Activated CD4-positive, alpha-beta T cell treated with anti-CD3 and anti-CD28 coated beads for 36 hours (primary cell): ENCODE results near the gene MXD3. TPM values are rescaled to one million over a fixed set of nuclear protein-coding genes. Genes with fewer than 3 reads are reported as not detected.

ENCODE experiments used
- ATAC-seq: fragments of 200-7000 bp; cut with Tn5 transposase; one replicate; pipeline ENCODE4 v1.10.0; 2021; ENCODE audit warnings: mild to moderate bottlenecking, moderate library complexity
- CTCF ChIA-PET: fragments of 350-600 bp; sonication (Branson Sonifier 250); formaldehyde crosslinking; loops from one replicate; lab custom pipeline; 2021; ENCODE audit warnings: antibody characterized with exemption; lab: Charles Lee
- POLR2A ChIA-PET: fragments of 350-600 bp; sonication (Branson Sonifier 250); formaldehyde crosslinking; loops from one replicate; lab custom pipeline; 2021; ENCODE audit warnings: antibody characterized with exemption, inconsistent platforms; lab: Charles Lee
- DNase-seq: peaks from one replicate; pipeline ENCODE4 v3.0.0-alpha.2; 2020
- H3K27ac Mint-ChIP-seq: one replicate; pipeline ENCODE4 v1.8.0; 2021; ENCODE audit warnings: mixed read lengths
- H3K27me3 Mint-ChIP-seq: one replicate; pipeline ENCODE4 v1.8.0; 2021; ENCODE audit warnings: mixed read lengths
- H3K36me3 Mint-ChIP-seq: one replicate; pipeline ENCODE4 v1.8.0; 2021; ENCODE audit warnings: low read depth, mixed read lengths
- H3K4me1 Mint-ChIP-seq: one replicate; pipeline ENCODE4 v1.8.0; 2021; ENCODE audit warnings: mixed read lengths
- H3K4me3 Mint-ChIP-seq: one replicate; pipeline ENCODE4 v1.8.0; 2021; ENCODE audit warnings: mild to moderate bottlenecking, moderate library complexity, mixed read lengths
- H3K9me3 Mint-ChIP-seq: one replicate; pipeline ENCODE4 v1.8.0; 2021; ENCODE audit warnings: low read depth, mixed read lengths
- intact Hi-C, 2 experiments: fragments of 100-400 bp; cut with DNase I in 1 of 2; cut with micrococcal nuclease in 1 of 2; formaldehyde crosslinking; loops; one replicate each; pipeline versions ENCODE4 v1.14.2 to v1.15.1; 2022 to 2024; cut with DNase I, micrococcal nuclease
- total RNA-seq, 2 experiments: library from RNA; stranded (reverse); gene quantifications; one replicate each; pipeline ENCODE4 v1.2.3, GENCODE V29; 2021

The MXD3 gene
- total RNA-seq, 2 experiments from 2014 or later, result 21.3 to 27.2 TPM

GRCh38 chr5:177297922-177298321 is 13.8 kb downstream of the MXD3 start:
- no peaks in the 10 kb centered on the region for H3K9me3 Mint-ChIP-seq
- no peak for DNase-seq
- H3K4me1 Mint-ChIP-seq, result peaks cover 56% of the 10 kb centered on the region
- ChIA-PET CTCF (interaction anchor here (0.6 to 7.1 kb wide), 6 partner anchors 12 to 184 kb away, joined by 3 to 46 read pairs (median 6); no protein-coding TSS in a partner anchor), POLR2A (interaction anchor here (1.0 kb wide), 1 partner anchor 12 kb away, joined by 3 read pairs; no protein-coding TSS in a partner anchor)
- no peak overlapping the region for H3K4me3 Mint-ChIP-seq
- peaks cover 42% of the 10 kb centered on the region for H3K36me3 Mint-ChIP-seq
- no peak overlapping the region for H3K27ac Mint-ChIP-seq
- intact Hi-C loops, result no loop called here
- ATAC-seq, result no peak
- H3K27me3 Mint-ChIP-seq, result no peaks in the 10 kb centered on the region

- no peak overlapping the region for H3K4me3 Mint-ChIP-seq
- intact Hi-C loops, result no loop called here
- DNase-seq, result no peak
- H3K36me3 Mint-ChIP-seq, result peaks cover 48% of the 10 kb centered on the region
- H3K27me3 Mint-ChIP-seq, result no peaks in the 10 kb centered on the region
- CTCF ChIA-PET, result interaction anchor here (2.2 to 7.1 kb wide), 2 partner anchors 13 to 183 kb away, joined by 10 to 46 read pairs; no protein-coding TSS in a partner anchor
- no peak for ATAC-seq
- POLR2A ChIA-PET, result interaction anchor here (0.6 kb wide), 1 partner anchor 24 kb away, joined by 4 read pairs; no protein-coding TSS in a partner anchor
- peak overlapping the region; percentile 2 for H3K27ac Mint-ChIP-seq
- no peaks in the 10 kb centered on the region for H3K9me3 Mint-ChIP-seq
- H3K4me1 Mint-ChIP-seq, result peaks cover 46% of the 10 kb centered on the region
Observed at GRCh38 chr5:177296581-177296980, 15.1 kb downstream of the MXD3 start.

GRCh38 chr5:177295924-177296323 is 15.8 kb downstream of the MXD3 start:
- no peak for ATAC-seq
- H3K27me3 Mint-ChIP-seq, result no peaks in the 10 kb centered on the region
- no peaks in the 10 kb centered on the region for H3K9me3 Mint-ChIP-seq
- peaks cover 40% of the 10 kb centered on the region for H3K4me1 Mint-ChIP-seq
- H3K4me3 Mint-ChIP-seq, result no peak overlapping the region
- peaks cover 46% of the 10 kb centered on the region for H3K36me3 Mint-ChIP-seq
- intact Hi-C loops, result no loop called here
- POLR2A ChIA-PET, result no interaction called here
- no peak for DNase-seq
- CTCF ChIA-PET, result interaction anchor here (1.0 to 7.1 kb wide), 3 partner anchors 14 to 182 kb away, joined by 3 to 46 read pairs (median 10); partner anchors contain the start of gene MXD3
- peak overlapping the region; percentile 72 for H3K27ac Mint-ChIP-seq

- ChIA-PET CTCF (interaction anchor here (1.0 to 2.4 kb wide), 3 partner anchors 7 to 180 kb away, joined by 3 to 10 read pairs (median 6); partner anchors contain the start of gene MXD3), POLR2A (no interaction called here)
- intact Hi-C loops, result no loop called here
- ATAC-seq (no peak), DNase-seq (no peak)
- H3K9me3 Mint-ChIP-seq, result no peaks in the 10 kb centered on the region
- H3K4me1 Mint-ChIP-seq, result peaks cover 28% of the 10 kb centered on the region
- H3K27me3 Mint-ChIP-seq, result no peaks in the 10 kb centered on the region
- no peak overlapping the region for H3K27ac Mint-ChIP-seq
- H3K36me3 Mint-ChIP-seq, result peaks cover 48% of the 10 kb centered on the region
- H3K4me3 Mint-ChIP-seq, result no peak overlapping the region
Observed at GRCh38 chr5:177294632-177295031, 17.1 kb downstream of the MXD3 start.

GRCh38 chr5:177293819-177294581 is 17.7 kb downstream of the MXD3 start:
- Mint-ChIP-seq H3K4me1 (peaks cover 23% of the 10 kb centered on the region), H3K27me3 (no peaks in the 10 kb centered on the region), H3K4me3 (no peak overlapping the region), H3K36me3 (peaks cover 52% of the 10 kb centered on the region), H3K9me3 (no peaks in the 10 kb centered on the region), H3K27ac (no peak overlapping the region)
- DNase-seq (no peak), ATAC-seq (no peak)
- ChIA-PET CTCF (interaction anchor here (0.6 to 2.4 kb wide), 5 partner anchors 8 to 180 kb away, joined by 3 to 10 read pairs (median 3); partner anchors contain the start of genes PRELID1 and RAB24), POLR2A (no interaction called here)
- intact Hi-C loops, result no loop called here

GRCh38 chr5:177291735-177292134 is 20.0 kb downstream of the MXD3 start:
- Mint-ChIP-seq H3K9me3 (no peaks in the 10 kb centered on the region), H3K27me3 (no peaks in the 10 kb centered on the region), H3K36me3 (peaks cover 52% of the 10 kb centered on the region), H3K4me3 (no peak overlapping the region), H3K4me1 (peaks cover 16% of the 10 kb centered on the region), H3K27ac (no peak overlapping the region)
- no peak for DNase-seq
- CTCF ChIA-PET, result no interaction called here
- intact Hi-C loops, result no loop called here
- POLR2A ChIA-PET, result no interaction called here
- ATAC-seq, result no peak

GRCh38 chr5:177290816-177291596 is 20.7 kb downstream of the MXD3 start:
- Mint-ChIP-seq H3K4me3 (no peak overlapping the region), H3K27ac (no peak overlapping the region), H3K27me3 (no peaks in the 10 kb centered on the region), H3K9me3 (no peaks in the 10 kb centered on the region), H3K4me1 (peaks cover 9% of the 10 kb centered on the region), H3K36me3 (peaks cover 46% of the 10 kb centered on the region)
- DNase-seq (no peak), ATAC-seq (no peak)
- ChIA-PET CTCF (no interaction called here), POLR2A (no interaction called here)
- intact Hi-C loops, result no loop called here

GRCh38 chr5:177288191-177288590 is 23.5 kb downstream of the MXD3 start:
- no peaks in the 10 kb centered on the region for H3K27me3 Mint-ChIP-seq
- no peak for DNase-seq
- ChIA-PET POLR2A (no interaction called here), CTCF (no interaction called here)
- no peaks in the 10 kb centered on the region for H3K4me1 Mint-ChIP-seq
- ATAC-seq, result no peak
- H3K4me3 Mint-ChIP-seq, result no peak overlapping the region
- H3K27ac Mint-ChIP-seq, result no peak overlapping the region
- no peaks in the 10 kb centered on the region for H3K9me3 Mint-ChIP-seq
- intact Hi-C loops, result no loop called here
- peaks cover 37% of the 10 kb centered on the region for H3K36me3 Mint-ChIP-seq

GRCh38 chr5:177276886-177277285 is 34.8 kb downstream of the MXD3 start:
- Mint-ChIP-seq H3K4me1 (peaks cover 3% of the 10 kb centered on the region), H3K4me3 (no peak overlapping the region), H3K36me3 (peaks cover 32% of the 10 kb centered on the region), H3K9me3 (no peaks in the 10 kb centered on the region), H3K27ac (peak overlapping the region; percentile 70), H3K27me3 (no peaks in the 10 kb centered on the region)
- CTCF ChIA-PET, result interaction anchor here (0.6 kb wide), 1 partner anchor 249 kb away, joined by 3 read pairs; no protein-coding TSS in a partner anchor
- no peak for ATAC-seq
- DNase-seq, result no peak
- intact Hi-C loops, result loop anchor here in 1 of 2 experiments (10.0 kb wide), 1 partner anchor 162 kb away; no protein-coding TSS in a partner anchor
- POLR2A ChIA-PET, result interaction anchor here (0.6 kb wide), 1 partner anchor 65 kb away, joined by 3 read pairs; no protein-coding TSS in a partner anchor

GRCh38 chr5:177275883-177276282 is 35.8 kb downstream of the MXD3 start:
- ATAC-seq (no peak), DNase-seq (no peak)
- intact Hi-C loops, result loop anchor here in 1 of 2 experiments (10.0 kb wide), 1 partner anchor 161 kb away; no protein-coding TSS in a partner anchor
- POLR2A ChIA-PET, result no interaction called here
- H3K4me1 Mint-ChIP-seq, result peaks cover 3% of the 10 kb centered on the region
- H3K27me3 Mint-ChIP-seq, result no peaks in the 10 kb centered on the region
- no peaks in the 10 kb centered on the region for H3K9me3 Mint-ChIP-seq
- CTCF ChIA-PET, result interaction anchor here (0.6 kb wide), 2 partner anchors 41 to 578 kb away, joined by 3 read pairs; no protein-coding TSS in a partner anchor
- no peak overlapping the region for H3K27ac Mint-ChIP-seq
- H3K4me3 Mint-ChIP-seq, result no peak overlapping the region
- peaks cover 34% of the 10 kb centered on the region for H3K36me3 Mint-ChIP-seq

GRCh38 chr5:177271113-177271512 is 40.6 kb downstream of the MXD3 start:
- DNase-seq (no peak), ATAC-seq (no peak)
- POLR2A ChIA-PET, result interaction anchor here (0.5 kb wide), 1 partner anchor 156 kb away, joined by 8 read pairs; no protein-coding TSS in a partner anchor
- no peaks in the 10 kb centered on the region for H3K4me1 Mint-ChIP-seq
- H3K27ac Mint-ChIP-seq, result no peak overlapping the region
- H3K9me3 Mint-ChIP-seq, result no peaks in the 10 kb centered on the region
- H3K4me3 Mint-ChIP-seq, result no peak overlapping the region
- H3K36me3 Mint-ChIP-seq, result peaks cover 26% of the 10 kb centered on the region
- H3K27me3 Mint-ChIP-seq, result no peaks in the 10 kb centered on the region
- intact Hi-C loops, result loop anchor here in 1 of 2 experiments (10.0 kb wide), 1 partner anchor 156 kb away; no protein-coding TSS in a partner anchor
- CTCF ChIA-PET, result interaction anchor here (0.5 to 1.2 kb wide), 3 partner anchors 15 to 176 kb away, joined by 3 to 4 read pairs (median 3); no protein-coding TSS in a partner anchor
